GM12872 (cell line): ENCODE results near the gene HVCN1.

Experiments used
- TF ChIP-seq, protein P1 (sequence below): IDR thresholded peaks from 3 replicates; pipeline ENCODE4 v1.5.1; 2011; ENCODE audit warnings: low read depth, mild to moderate bottlenecking, low read length, moderate library complexity; ENCODE audit not compliant: insufficient read depth

HVCN1 gene

DNA sequence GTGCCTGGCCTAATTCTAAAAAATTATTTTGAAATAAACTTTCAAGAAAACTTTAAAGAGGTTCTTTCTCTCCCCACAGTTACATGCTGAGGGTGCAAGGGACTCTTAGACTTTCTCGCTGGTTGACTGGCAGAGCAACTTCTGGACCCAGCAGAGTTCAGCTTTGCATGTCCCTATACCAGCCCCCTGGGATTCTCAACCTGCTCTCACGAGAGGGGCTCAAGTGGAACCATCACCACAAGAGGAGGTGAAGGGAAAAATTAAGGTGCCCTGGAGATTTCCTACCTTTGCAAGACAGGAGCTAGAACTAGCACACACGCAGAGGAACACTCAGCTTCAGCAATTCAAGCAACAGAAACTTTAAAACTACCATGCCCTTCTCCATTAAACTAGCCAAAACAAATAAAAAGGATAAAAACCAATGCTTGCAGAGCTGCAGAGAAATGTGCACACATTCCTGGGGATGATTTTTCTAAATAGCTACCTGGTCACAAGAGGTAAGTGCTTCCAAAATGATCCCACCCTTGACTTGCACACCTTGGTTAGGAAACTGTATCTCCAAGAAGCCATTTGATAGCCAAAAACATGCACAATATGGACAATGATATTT, 2.5 kb downstream of the HVCN1 start:
- TF ChIP-seq, protein P1, sequence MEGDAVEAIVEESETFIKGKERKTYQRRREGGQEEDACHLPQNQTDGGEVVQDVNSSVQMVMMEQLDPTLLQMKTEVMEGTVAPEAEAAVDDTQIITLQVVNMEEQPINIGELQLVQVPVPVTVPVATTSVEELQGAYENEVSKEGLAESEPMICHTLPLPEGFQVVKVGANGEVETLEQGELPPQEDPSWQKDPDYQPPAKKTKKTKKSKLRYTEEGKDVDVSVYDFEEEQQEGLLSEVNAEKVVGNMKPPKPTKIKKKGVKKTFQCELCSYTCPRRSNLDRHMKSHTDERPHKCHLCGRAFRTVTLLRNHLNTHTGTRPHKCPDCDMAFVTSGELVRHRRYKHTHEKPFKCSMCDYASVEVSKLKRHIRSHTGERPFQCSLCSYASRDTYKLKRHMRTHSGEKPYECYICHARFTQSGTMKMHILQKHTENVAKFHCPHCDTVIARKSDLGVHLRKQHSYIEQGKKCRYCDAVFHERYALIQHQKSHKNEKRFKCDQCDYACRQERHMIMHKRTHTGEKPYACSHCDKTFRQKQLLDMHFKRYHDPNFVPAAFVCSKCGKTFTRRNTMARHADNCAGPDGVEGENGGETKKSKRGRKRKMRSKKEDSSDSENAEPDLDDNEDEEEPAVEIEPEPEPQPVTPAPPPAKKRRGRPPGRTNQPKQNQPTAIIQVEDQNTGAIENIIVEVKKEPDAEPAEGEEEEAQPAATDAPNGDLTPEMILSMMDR = no peak

- TF ChIP-seq, protein P1 = no peak
Measured at GRCh38 chr12:110684312-110684836, 4.5 kb downstream of the HVCN1 start.

DNA sequence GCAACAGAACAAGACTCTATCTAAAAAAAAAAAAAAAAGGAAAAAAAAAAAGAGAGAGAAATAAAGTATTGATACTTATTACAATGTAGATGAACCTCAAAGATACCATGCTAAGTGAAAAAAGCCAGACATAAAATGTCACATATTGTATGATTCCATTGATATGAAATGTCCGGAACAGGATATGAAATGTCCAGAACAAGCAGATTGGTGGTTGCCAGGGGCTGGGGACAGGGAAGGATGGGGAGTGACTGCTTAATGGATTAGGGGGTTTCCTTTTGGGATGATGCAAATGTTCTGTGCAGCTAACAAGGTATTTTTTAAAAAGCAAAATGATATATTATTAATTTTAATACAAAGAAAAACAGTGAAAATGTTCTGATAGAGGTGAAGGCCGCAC, 5.0 kb downstream of the HVCN1 start:
- TF ChIP-seq, protein P1 = no peak

DNA sequence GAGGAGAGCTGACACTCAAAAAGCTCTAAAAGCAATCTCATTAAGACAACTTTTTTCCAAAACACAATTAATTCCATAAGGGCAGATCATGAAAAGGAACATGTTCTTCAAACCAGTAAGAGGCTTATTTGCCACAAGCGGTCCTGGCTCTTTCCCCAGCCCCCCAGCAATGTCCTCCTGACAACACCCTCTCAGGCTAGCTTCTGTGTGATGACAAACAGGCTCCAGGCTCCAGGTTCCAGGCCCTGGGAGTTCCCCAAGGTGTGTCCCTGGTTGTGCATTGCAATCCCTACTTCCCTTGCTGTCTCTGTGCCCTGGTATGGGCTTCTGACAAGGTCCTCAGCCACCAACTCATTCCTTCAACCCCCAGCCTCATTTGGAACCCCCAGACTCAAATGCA, 8.9 kb downstream of the HVCN1 start:
- TF ChIP-seq, protein P1 = no peak

GRCh38 chr12:110679201-110679600, 9.7 kb downstream of the HVCN1 start:
- TF ChIP-seq, protein P1 = no peak

DNA sequence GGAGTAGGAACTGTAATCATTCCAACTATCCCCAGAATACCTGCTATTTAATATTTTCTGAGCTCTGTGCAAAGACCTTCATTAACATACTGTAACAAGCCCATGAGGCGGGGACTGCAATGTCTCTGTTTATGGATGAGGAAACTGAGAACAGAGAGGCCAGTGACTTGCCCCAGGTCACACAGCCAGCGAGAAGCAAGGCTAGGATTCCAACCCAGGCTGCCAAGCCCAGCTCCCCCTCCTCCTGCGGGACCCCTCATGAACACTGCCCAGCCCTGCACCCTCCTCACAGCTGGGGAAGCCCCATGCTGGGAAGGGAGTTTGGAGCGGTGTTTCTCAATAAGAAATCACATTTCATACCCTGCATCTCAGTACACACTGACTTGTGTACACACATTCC, 10.9 kb downstream of the HVCN1 start:
- TF ChIP-seq, protein P1 = no peak

DNA sequence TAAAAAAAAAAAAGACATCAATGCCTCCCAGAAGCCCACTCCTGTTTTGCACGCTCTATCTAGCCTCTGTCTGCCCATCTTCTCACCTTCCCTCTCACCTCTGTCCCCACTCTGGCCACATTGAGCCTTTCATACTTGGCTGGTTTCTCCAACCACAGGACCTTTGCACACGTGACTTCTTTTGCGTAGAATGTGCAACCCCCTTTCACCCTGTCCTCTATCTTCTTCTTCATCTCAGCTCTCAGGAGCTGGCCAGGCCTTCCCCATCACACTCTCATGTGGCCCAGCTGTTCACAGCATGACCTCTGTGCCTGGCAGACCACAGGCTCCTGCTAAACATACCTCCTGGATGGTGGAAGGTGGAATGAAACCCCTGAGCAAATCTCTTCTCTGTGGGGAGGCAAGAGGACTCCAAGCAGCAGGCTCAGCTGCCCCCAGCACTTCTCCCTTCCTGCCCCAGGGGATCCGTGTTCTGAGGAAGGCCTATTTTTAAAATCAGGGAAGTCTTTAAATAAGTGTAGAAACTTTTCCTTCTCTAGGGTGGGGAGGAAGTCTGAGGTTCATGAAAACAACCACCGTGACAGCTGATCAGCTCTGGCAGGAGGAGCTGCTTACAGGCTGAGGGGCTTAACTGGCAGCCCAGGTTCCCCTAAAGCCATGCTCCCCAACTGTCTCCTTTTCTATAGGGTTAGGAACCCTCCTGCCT, 11.6 kb downstream of the HVCN1 start:
- TF ChIP-seq, protein P1 = no peak
